HG03354 (cell line): ENCODE data around the gene KIAA0930.
A peak's percentile ranks its signal among the peaks of the same experiment; 100 is the strongest.

Experiments used
- ATAC-seq: cut with Tn5 transposase; IDR thresholded peaks from one replicate; pipeline ENCODE4 v1.9.1; 2021; ENCODE audit warnings: mild to moderate bottlenecking; ENCODE audit not compliant: unreplicated experiment, poor library complexity, severe bottlenecking

KIAA0930 gene

GRCh38 chr22:45238957-45239680 lies 1.6 kb downstream of the KIAA0930 start:
- ATAC-seq: no peak

- no peak for ATAC-seq
These were observed 2.4 kb downstream of the KIAA0930 start for GRCh38 chr22:45238076-45238956.

- no peak for ATAC-seq
These were observed 3.4 kb downstream of the KIAA0930 start for GRCh38 chr22:45237065-45237990.

- peak; percentile 5 for ATAC-seq
These were observed 4.8 kb downstream of the KIAA0930 start for GRCh38 chr22:45235851-45236342.

DNA sequence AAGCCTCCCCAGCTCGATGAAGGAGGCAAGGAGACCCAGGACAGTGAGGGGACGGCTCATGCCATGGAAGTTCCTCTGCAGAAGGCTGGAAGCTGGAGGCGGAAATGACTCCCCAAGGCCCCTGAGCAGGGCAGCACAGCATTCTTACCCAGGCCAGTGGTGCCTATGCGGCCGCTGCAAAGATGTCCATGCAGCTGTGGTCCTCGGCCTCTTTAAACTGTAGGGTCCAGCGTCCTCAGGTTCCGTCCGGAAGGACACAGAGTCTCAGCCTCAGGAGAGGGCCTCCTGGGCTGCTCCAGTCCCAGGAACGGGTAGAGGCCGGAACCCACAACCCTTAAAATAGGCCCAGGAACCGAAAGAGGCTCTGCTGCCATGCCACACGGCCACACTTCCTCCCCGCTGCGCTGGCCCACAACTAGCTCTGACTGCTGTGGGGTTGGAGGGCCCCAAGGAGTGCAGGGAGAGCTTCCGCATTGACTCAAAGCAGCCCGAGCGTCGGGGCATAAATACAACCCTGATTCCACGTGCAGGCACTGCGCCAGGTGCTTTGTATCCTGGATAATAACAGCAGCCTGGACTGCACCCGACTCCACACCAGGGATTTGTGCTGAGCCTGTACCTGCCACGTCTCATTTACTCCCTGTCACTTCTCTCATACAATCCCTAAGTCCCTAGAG lies 5.5 kb downstream of the KIAA0930 start:
- peak; percentile 86 for ATAC-seq

- ATAC-seq: no peak
These were observed 6.9 kb downstream of the KIAA0930 start for GRCh38 chr22:45233827-45234226.

DNA sequence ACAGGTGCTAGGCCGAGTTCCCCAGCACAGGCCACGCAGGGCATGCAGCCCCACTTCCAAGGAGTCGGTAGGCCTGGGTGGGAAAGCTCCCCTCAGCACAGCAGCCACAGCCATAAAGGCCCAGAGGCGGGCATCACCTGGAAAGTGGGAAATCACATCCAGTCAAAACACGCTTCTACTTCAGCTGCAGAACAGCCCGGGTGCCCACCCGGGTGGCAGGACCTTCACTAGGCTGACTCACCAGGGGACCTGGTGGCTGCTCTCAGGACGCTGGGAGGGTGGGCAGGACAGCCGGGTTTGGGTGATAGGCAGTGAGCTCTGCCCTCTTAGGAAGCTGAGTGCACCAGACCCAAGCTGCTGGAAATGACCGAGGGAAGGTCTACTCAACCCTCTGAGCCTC lies 7.3 kb downstream of the KIAA0930 start:
- ATAC-seq: no peak

DNA sequence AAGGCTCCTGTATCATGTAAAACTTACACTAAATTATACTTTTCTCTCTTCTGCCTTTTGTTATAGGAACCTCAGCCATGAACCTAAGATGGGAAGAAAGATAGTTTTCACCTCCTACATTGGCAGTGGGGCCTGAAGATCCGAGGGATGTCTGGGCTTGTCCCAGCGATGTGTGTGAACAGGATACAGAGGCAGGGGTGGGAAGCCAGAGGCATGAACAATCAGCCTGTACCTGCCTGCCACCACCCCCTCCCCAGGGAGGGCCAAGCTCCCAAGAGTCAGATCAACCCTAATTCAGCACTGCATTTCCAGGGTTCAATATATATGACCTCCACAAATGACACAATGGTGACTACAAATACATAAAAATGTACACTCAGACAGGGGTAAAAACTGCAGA lies 9.4 kb downstream of the KIAA0930 start:
- no peak for ATAC-seq

GRCh38 chr22:45230026-45230721 lies 10.5 kb downstream of the KIAA0930 start:
- ATAC-seq: no peak

DNA sequence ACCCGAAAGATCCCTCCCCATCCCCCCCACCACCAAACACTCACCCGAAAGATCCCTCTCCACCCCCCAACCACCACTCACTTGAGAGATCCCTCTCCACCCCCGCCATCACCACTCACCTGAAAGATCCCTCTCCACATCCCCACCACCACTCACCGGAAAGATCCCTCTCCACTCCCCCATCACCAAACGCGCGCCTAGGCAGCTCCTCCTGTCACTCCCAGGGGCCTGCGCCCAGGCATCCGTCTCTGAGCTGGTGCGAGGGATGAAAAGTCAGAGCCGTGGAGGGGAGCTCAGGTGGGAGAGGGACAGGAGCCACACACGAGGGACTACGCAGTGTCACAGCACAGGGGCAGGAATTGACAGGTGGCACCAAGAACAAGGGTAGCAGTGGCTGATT lies 11.5 kb downstream of the KIAA0930 start:
- ATAC-seq: no peak

DNA sequence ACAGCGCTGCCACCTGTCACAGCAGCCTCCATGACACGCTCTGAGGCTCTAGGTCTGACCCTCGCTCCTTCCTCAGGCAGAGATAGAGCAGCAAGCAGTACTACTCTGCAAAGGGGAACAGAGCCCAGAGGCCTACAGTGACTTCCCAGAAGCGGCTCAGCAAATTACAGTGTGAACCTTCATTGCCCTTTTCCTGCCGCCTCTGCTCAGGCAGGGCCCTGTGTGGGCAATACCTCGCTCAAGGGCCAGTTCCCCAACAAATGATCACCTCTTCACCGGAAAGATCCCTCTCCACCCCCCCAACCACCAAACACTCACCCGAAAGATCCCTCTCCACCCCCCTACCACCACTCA lies 12.3 kb downstream of the KIAA0930 start:
- no peak for ATAC-seq

- ATAC-seq: no peak
These were observed 12.9 kb downstream of the KIAA0930 start for GRCh38 chr22:45227645-45228400.

GRCh38 chr22:45226503-45227186 lies 14.0 kb downstream of the KIAA0930 start:
- no peak for ATAC-seq

- no peak for ATAC-seq
These were observed 14.8 kb downstream of the KIAA0930 start for GRCh38 chr22:45225732-45226502.

GRCh38 chr22:45224988-45225731 lies 15.5 kb downstream of the KIAA0930 start:
- no peak for ATAC-seq

- no peak for ATAC-seq
These were observed 16.4 kb downstream of the KIAA0930 start for GRCh38 chr22:45224331-45224730.
